C4-2B (cell line): ENCODE measurements around the gene ENGASE.

Experiments used
- CTCF ChIP-seq: fragments of 450-650 bp; conservative IDR thresholded peaks from 2 replicates; pipeline ENCODE4 v1.5.1; 2017; ENCODE audit warnings: mild to moderate bottlenecking
- ZFX ChIP-seq: fragments of 450-650 bp; IDR thresholded peaks from 2 replicates; pipeline ENCODE4 v1.6.1; 2017

- TF ChIP-seq CTCF: no peak
- no peak for TF ChIP-seq ZFX
Observed at GRCh38 chr17:79088997-79089328, 14.3 kb downstream of the ENGASE start.
